GM12874 (cell line): ENCODE measurements around the gene SNTG2.

Experiments used
- CTCF ChIP-seq: IDR thresholded peaks from 2 replicates; pipeline ENCODE4 v1.5.1; 2011; ENCODE audit warnings: low read depth, mild to moderate bottlenecking, control low read depth, low read length, moderate library complexity; ENCODE audit not compliant: insufficient read depth

SNTG2 gene

GRCh38 chr2:1186421-1186820 lies 235.8 kb downstream of the SNTG2 start:
- TF ChIP-seq CTCF = no peak

- TF ChIP-seq CTCF = no peak
These were observed 236.5 kb downstream of the SNTG2 start for GRCh38 chr2:1187189-1187588.

- no peak for TF ChIP-seq CTCF
These were observed 241.5 kb downstream of the SNTG2 start for GRCh38 chr2:1192121-1192520.

- TF ChIP-seq CTCF = no peak
These were observed 243.2 kb downstream of the SNTG2 start for GRCh38 chr2:1193801-1194200.

- TF ChIP-seq CTCF = no peak
These were observed 253.1 kb downstream of the SNTG2 start for GRCh38 chr2:1203772-1204171.

GRCh38 chr2:1205853-1206252 lies 255.2 kb downstream of the SNTG2 start:
- no peak for TF ChIP-seq CTCF

GRCh38 chr2:1207962-1208510 lies 257.4 kb downstream of the SNTG2 start:
- TF ChIP-seq CTCF = no peak
